BJ (cell line): ENCODE results near the gene MTA2. TPM values are rescaled to one million over a fixed set of nuclear protein-coding genes. Genes with fewer than 3 reads are reported as not detected.
"Not testable (repeated sequence)": the region's sequence is repeated elsewhere in the genome, so short reads cannot be mapped to it uniquely, and the experiment has no call there.

ENCODE experiments used
- CTCF ChIA-PET: fragments of 350-600 bp; formaldehyde crosslinking; extraction: SDS; loops from one replicate; lab custom pipeline; 2021; ENCODE audit warnings: antibody characterized with exemption, inconsistent platforms; lab: Yijun Ruan, JAX
- POLR2A ChIA-PET: fragments of 300-600 bp; sonication (Branson Sonifier 250); formaldehyde crosslinking; extraction: SDS; loops from one replicate; lab custom pipeline; 2021; ENCODE audit warnings: antibody characterized with exemption; lab: Charles Lee
- DNase-seq: peaks from one replicate; pipeline ENCODE4 v3.0.0-alpha.2; 2011; ENCODE audit warnings: low read depth
- H3K27me3 ChIP-seq: 2 replicates; pipeline ENCODE4 v1.6.0; 2011; ENCODE audit warnings: low read length; ENCODE audit not compliant: control insufficient read depth, insufficient read depth
- H3K36me3 ChIP-seq: 2 replicates; pipeline ENCODE4 v1.5.1; 2011; ENCODE audit warnings: low read length; ENCODE audit not compliant: control insufficient read depth, insufficient read depth
- H3K4me3 ChIP-seq: 2 replicates; pipeline ENCODE4 v1.5.1; 2011; ENCODE audit warnings: low read depth, mild to moderate bottlenecking, control low read depth, low read length
- polyA plus RNA-seq: library from polyadenylated mRNA; depleted of rRNA; stranded (reverse); fragments of >200 nt; gene quantifications from 2 replicates; pipeline ENCODE4 v1.2.3, GENCODE V29; 2011
- TF ChIP-seq, protein P1 (sequence below): IDR thresholded peaks from 2 replicates; pipeline ENCODE4 v1.5.1; 2011; ENCODE audit warnings: low read depth, mild to moderate bottlenecking, control low read depth, inconsistent platforms, low read length, moderate library complexity; ENCODE audit not compliant: insufficient read depth

The MTA2 gene
- polyA plus RNA-seq, 1 experiment: 16.4 TPM

DNA sequence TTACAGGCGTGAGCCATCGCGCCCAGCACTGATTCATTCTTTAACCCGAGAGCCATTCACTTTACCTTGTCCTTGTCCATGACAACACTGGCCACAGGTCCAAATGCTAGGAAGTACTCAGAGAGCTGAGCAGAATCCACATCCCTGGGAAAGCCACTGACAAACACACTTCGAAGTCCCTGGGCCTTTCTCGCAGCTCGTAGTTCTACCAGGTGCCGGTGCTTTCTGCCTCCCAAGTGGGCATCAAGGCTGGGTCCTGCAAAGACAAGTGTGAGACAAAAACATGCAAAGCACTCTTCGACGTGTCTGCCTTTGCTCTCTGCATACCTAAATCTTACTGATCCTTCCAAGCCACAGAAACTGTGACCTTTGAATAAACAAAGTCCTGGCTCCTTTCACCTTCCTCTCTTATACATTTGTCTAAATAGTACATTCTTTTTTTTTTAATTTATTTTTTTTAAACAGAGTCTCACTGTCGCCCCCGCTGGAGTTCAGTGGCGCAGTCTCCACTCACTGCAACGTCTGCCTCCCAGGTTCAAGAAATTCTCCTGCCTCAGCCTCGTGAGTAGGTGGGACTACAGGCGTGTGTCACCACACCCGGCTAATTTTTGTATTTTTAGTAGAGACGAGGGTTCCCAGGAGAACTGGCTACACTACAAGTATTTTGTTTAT is 12.6 kb downstream of the MTA2 start:
- peaks cover 7% of the 10 kb centered on the region for H3K36me3 ChIP-seq
- POLR2A ChIA-PET: no interaction called here
- H3K27me3 ChIP-seq: no peaks in the 10 kb centered on the region
- H3K4me3 ChIP-seq: no peak overlapping the region
- CTCF ChIA-PET: interaction anchor here (0.6 to 1.7 kb wide), 4 partner anchors 11 to 289 kb away, joined by 3 to 8 read pairs (median 4); no protein-coding TSS in a partner anchor
- DNase-seq: no peak
- TF ChIP-seq, protein P1, sequence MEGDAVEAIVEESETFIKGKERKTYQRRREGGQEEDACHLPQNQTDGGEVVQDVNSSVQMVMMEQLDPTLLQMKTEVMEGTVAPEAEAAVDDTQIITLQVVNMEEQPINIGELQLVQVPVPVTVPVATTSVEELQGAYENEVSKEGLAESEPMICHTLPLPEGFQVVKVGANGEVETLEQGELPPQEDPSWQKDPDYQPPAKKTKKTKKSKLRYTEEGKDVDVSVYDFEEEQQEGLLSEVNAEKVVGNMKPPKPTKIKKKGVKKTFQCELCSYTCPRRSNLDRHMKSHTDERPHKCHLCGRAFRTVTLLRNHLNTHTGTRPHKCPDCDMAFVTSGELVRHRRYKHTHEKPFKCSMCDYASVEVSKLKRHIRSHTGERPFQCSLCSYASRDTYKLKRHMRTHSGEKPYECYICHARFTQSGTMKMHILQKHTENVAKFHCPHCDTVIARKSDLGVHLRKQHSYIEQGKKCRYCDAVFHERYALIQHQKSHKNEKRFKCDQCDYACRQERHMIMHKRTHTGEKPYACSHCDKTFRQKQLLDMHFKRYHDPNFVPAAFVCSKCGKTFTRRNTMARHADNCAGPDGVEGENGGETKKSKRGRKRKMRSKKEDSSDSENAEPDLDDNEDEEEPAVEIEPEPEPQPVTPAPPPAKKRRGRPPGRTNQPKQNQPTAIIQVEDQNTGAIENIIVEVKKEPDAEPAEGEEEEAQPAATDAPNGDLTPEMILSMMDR: peak; percentile 39; the same call in 1 of the 2 replicates

DNA sequence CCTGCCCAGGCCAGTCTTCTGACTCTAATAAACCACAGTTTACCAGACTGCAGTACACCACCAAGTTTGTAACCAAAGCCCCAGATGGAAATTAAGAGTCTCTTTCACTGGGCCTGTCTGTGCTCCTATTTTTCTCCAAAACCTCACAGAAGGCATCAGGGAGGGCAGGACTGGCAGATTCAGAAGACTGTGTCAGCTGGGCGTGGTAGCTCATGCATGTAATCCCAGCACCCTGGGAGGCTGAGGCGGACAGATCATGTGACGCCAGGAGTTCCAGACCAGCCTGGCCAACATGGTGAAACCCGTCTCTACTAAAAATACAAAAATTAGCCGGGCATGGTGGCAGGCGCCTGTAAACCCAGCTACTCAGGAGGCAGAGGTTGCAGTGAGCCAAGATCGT is 16.3 kb downstream of the MTA2 start:
- not testable (repeated sequence) for H3K4me3 ChIP-seq, H3K27me3 ChIP-seq, H3K36me3 ChIP-seq, DNase-seq
- ChIA-PET POLR2A (interaction anchor here (1.2 kb wide), 1 partner anchor 11 kb away, joined by 3 read pairs; the partner anchor contains the start of gene EEF1G), CTCF (interaction anchor here (0.7 to 1.1 kb wide), 3 partner anchors 11 to 191 kb away, joined by 3 to 4 read pairs (median 4); partner anchors contain the start of gene EEF1G)

DNA sequence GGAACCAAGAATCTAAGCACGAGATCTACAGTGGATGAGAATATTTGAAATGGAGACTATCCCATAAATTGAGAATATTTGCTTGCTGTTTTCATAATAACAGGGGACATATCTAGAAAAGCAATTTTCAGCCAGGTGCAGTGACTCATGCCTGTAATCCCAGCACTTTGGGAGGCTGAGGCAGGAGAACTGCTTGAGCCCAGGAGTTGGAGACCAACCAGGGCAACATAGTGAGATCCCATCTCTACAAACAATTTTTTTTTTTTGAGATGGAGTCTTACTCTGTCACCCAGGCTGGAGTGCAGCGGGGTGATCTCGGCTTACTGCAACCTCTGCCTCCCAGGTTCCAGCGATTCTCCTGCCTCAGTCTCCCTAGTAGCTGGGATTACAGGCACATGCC is 19.9 kb downstream of the MTA2 start:
- POLR2A ChIA-PET, H3K27me3 ChIP-seq, H3K36me3 ChIP-seq, CTCF ChIA-PET, DNase-seq, H3K4me3 ChIP-seq: not testable (repeated sequence)

DNA sequence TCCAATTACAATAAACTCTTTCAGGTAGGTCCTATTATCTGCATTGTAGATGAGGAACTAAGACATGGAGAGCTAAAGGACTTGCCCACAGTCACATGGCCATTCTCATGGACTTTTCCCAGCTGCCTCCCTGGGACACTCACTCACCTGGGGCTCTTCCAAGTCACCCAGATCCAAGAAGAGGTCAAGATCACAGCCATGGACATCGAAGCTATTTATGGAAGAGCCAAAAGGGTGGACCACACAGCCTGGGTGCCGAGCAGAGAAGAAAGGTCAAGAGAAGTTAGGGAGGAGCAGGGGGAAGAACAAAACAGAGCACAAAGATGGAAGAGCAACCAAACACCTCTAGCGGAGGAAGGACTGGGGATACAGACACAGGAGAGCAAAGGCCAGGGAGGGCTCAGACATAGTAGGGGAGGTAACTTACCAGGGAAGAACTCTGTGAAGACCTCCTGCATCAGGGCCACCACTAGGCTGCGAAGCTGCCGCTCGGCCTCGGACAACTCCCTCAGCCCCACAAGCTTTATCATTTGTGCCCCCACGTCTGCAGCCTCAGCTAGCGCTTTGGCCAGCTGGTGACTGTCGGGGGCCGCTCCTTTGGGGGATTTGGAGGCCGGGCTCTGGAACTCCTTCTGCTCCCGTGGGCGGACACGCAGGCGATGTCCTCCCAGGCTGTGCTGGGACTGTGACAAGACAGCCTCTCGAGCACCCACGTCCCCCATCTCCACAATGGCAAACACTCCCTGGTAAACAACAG is 20.5 kb downstream of the MTA2 start:
- CTCF ChIA-PET: interaction anchor here (1.0 kb wide), 1 partner anchor 157 kb away, joined by 4 read pairs; no protein-coding TSS in a partner anchor
- Histone ChIP-seq H3K36me3 (peaks cover 9% of the 10 kb centered on the region), H3K4me3 (no peak overlapping the region), H3K27me3 (no peaks in the 10 kb centered on the region)
- TF ChIP-seq, protein P1: no peak
- POLR2A ChIA-PET: no interaction called here
- no peak for DNase-seq

GRCh38 chr11:62579252-62579651 is 22.4 kb downstream of the MTA2 start:
- Histone ChIP-seq H3K4me3 (no peak overlapping the region), H3K27me3 (no peaks in the 10 kb centered on the region), H3K36me3 (peaks cover 12% of the 10 kb centered on the region)
- TF ChIP-seq, protein P1: no peak
- no peak for DNase-seq
- POLR2A ChIA-PET: no interaction called here
- CTCF ChIA-PET: interaction anchor here (0.6 to 1.4 kb wide), 3 partner anchors 18 to 185 kb away, joined by 3 to 6 read pairs (median 3); no protein-coding TSS in a partner anchor

DNA sequence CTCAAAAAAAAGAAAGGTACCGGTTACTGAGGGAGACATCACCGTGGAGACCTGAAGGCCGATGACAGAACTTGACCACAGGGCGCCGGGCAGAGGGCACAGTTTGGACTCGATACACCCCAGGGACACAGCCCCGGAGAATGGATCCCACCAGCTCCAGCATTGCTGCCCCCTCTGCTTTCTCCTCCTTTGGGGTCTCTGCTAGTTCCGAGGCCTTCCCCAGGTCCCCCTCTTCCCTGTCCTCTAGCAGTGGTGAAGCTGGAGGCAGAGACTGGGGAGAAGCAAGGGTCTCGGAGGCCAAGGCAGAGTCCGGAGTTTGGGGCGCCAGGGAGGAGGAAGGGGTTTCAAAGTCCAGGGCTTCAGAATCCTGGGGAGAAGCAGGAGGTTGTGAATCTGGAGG is 23.1 kb downstream of the MTA2 start:
- ChIA-PET CTCF (interaction anchor here (0.7 to 1.4 kb wide), 3 partner anchors 10 to 21 kb away, joined by 3 to 6 read pairs (median 5); no protein-coding TSS in a partner anchor), POLR2A (no interaction called here)
- DNase-seq: no peak
- Histone ChIP-seq H3K27me3 (no peaks in the 10 kb centered on the region), H3K4me3 (no peak overlapping the region), H3K36me3 (peaks cover 12% of the 10 kb centered on the region)
- TF ChIP-seq, protein P1: no peak
